Endothelial cell (in vitro differentiated cells): ENCODE results near the gene IAPP. TPM values are rescaled to one million over a fixed set of nuclear protein-coding genes. Genes with fewer than 3 reads are reported as not detected.

ENCODE experiments used
- DNase-seq: peaks from one replicate; pipeline ENCODE4 v3.0.0; 2021; ENCODE audit warnings: low spot score
- H3K27ac Mint-ChIP-seq: one replicate; pipeline ENCODE4 v1.8.0; 2021; ENCODE audit warnings: mixed read lengths, inconsistent platforms; ENCODE audit not compliant: unreplicated experiment
- H3K27me3 Mint-ChIP-seq: one replicate; pipeline ENCODE4 v1.8.0; 2021; ENCODE audit warnings: mild to moderate bottlenecking, moderate library complexity, mixed read lengths, inconsistent platforms; ENCODE audit not compliant: unreplicated experiment
- H3K36me3 Mint-ChIP-seq: one replicate; pipeline ENCODE4 v1.8.0; 2021; ENCODE audit warnings: mild to moderate bottlenecking, low read depth, mixed read lengths, inconsistent platforms; ENCODE audit not compliant: unreplicated experiment
- H3K4me1 Mint-ChIP-seq: one replicate; pipeline ENCODE4 v1.8.0; 2021; ENCODE audit warnings: mild to moderate bottlenecking, mixed read lengths, inconsistent platforms; ENCODE audit not compliant: unreplicated experiment
- H3K4me3 Mint-ChIP-seq: one replicate; pipeline ENCODE4 v1.8.0; 2021; ENCODE audit warnings: mild to moderate bottlenecking, mixed read lengths, inconsistent platforms; ENCODE audit not compliant: unreplicated experiment
- H3K9me3 Mint-ChIP-seq: one replicate; pipeline ENCODE4 v1.8.0; 2021; ENCODE audit warnings: mixed read lengths, inconsistent platforms; ENCODE audit not compliant: unreplicated experiment
- CTCF ChIP-seq: fragments of 200-600 bp; sonication (generic); IDR thresholded peaks from one replicate; pipeline ENCODE4 v1.5.0; 2021; ENCODE audit warnings: antibody characterized with exemption; ENCODE audit not compliant: unreplicated experiment
- long read RNA-seq: library from polyadenylated mRNA; unstranded; transcript quantifications from one replicate; pipeline ENCODE4 v2.0.0, GENCODE V29; 2020; ENCODE audit not compliant: unreplicated experiment
- total RNA-seq: library from RNA; stranded (reverse); fragmentation: NEBNext Ultra II Directional; extraction: Animal tissue kit (Norgen Biotek cat#: 25700); gene quantifications from one replicate; pipeline ENCODE4 v1.2.1, GENCODE V29; 2021; ENCODE audit not compliant: unreplicated experiment

IAPP gene
- not detected for total RNA-seq
- long read RNA-seq, result 0 reads

- H3K36me3 Mint-ChIP-seq, result no peaks in the 10 kb centered on the region
- no peak within 1 kb of the TSS for H3K27ac Mint-ChIP-seq
- H3K9me3 Mint-ChIP-seq, result no peaks in the 10 kb centered on the region
- no peak within 1 kb of the TSS for H3K4me3 Mint-ChIP-seq
- peaks cover 8% of the 10 kb centered on the region for H3K4me1 Mint-ChIP-seq
- TF ChIP-seq CTCF, result no peak
- DNase-seq, result no peak
- H3K27me3 Mint-ChIP-seq, result no peaks in the 10 kb centered on the region
These were observed at the start of gene IAPP for GRCh38 chr12:21372602-21373001. TSS of gene IAPP (plus strand) at chr12:21372902. CDS start at chr12:21373352, 450 bp downstream.

- Mint-ChIP-seq H3K27ac (no peak overlapping the region), H3K9me3 (peaks cover 9% of the 10 kb centered on the region), H3K36me3 (peaks cover 4% of the 10 kb centered on the region), H3K27me3 (no peaks in the 10 kb centered on the region), H3K4me1 (no peaks in the 10 kb centered on the region), H3K4me3 (no peak overlapping the region)
- no peak for DNase-seq
- no peak for TF ChIP-seq CTCF
These were observed 49.0 kb upstream of the IAPP start for GRCh38 chr12:21323736-21324135.

GRCh38 chr12:21324551-21324950 lies 48.2 kb upstream of the IAPP start:
- H3K9me3 Mint-ChIP-seq, result peaks cover 9% of the 10 kb centered on the region
- H3K4me3 Mint-ChIP-seq, result no peak overlapping the region
- H3K27ac Mint-ChIP-seq, result no peak overlapping the region
- H3K27me3 Mint-ChIP-seq, result no peaks in the 10 kb centered on the region
- TF ChIP-seq CTCF, result no peak
- H3K4me1 Mint-ChIP-seq, result no peaks in the 10 kb centered on the region
- H3K36me3 Mint-ChIP-seq, result peaks cover 4% of the 10 kb centered on the region
- DNase-seq, result no peak

DNA sequence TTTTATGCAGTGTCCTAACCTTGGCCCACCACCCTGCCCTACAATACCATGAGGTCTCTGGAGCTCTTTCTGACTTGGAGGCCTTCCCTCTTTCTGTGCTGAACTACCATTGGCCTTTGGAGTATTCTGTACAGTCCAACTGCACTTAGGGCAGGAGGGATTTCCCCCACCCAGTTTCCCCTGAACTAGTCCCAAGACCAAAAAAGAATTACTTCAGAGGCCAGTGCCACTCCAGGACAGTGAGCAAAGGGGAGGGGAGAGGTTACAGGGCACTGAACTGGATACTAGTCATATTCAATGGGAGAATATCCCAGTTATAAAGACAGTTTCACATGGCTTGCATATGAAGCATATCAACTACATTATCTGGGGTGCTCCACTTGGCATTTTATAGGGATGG lies 44.1 kb upstream of the IAPP start:
- no peak overlapping the region for H3K27ac Mint-ChIP-seq
- peaks cover 11% of the 10 kb centered on the region for H3K36me3 Mint-ChIP-seq
- H3K9me3 Mint-ChIP-seq, result peaks cover 13% of the 10 kb centered on the region
- TF ChIP-seq CTCF, result no peak
- H3K4me1 Mint-ChIP-seq, result no peaks in the 10 kb centered on the region
- H3K4me3 Mint-ChIP-seq, result no peak overlapping the region
- DNase-seq, result no peak
- no peaks in the 10 kb centered on the region for H3K27me3 Mint-ChIP-seq

DNA sequence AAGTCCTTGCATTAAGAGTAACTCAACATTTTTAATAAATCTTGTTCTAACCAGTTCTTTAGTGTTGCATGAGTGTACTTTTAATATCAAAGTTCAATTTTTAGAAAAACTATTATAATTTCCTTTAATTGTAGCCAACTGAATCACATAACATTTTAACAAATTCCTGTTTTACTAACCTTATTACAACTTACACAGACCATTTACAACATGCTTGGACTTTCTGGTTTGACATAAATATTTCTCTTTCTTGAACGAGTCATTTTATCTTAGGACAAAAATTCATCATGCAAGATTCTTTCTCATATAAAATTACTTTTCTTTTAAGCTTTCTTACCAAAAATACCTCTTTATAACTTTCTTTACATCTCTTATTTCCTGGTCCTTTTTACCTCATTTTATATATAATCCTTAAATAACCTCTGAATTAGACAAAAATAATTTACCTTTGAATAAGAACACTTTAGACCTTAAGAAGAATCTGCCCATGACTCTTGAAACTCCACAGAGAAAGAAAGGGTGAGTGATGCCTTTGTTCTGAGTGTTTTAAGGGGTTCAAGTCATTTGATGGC lies 41.9 kb upstream of the IAPP start:
- no peak for TF ChIP-seq CTCF
- peaks cover 11% of the 10 kb centered on the region for H3K36me3 Mint-ChIP-seq
- H3K27ac Mint-ChIP-seq, result no peak overlapping the region
- H3K9me3 Mint-ChIP-seq, result peaks cover 13% of the 10 kb centered on the region
- H3K4me1 Mint-ChIP-seq, result no peaks in the 10 kb centered on the region
- no peaks in the 10 kb centered on the region for H3K27me3 Mint-ChIP-seq
- H3K4me3 Mint-ChIP-seq, result no peak overlapping the region
- DNase-seq, result no peak
